Lung (tissue), 12 donors: Measurements from ENCODE around the gene ANKRD27. TPM values are rescaled to one million over a fixed set of nuclear protein-coding genes. Genes with fewer than 3 reads are reported as not detected.

ENCODE experiments used
- ATAC-seq: fragments of 200-7000 bp; cut with Tn5 transposase; one replicate; pipeline ENCODE4 v1.9.1; 2020; ENCODE audit warnings: moderate number of reproducible peaks; ENCODE audit not compliant: insufficient read depth, low FRiP score
- DNase-seq, 3 donors: peaks; one replicate each; pipeline ENCODE4 v3.0.0-alpha.2; 2013 to 2017
- H3K27ac ChIP-seq, 2 donors: one replicate each; pipeline ENCODE4 v1.5.1; 2013; ENCODE audit warnings: mild to moderate bottlenecking in 2 of 2, moderate library complexity in 2 of 2, control low read depth in 1 of 2, inconsistent platforms in 1 of 2, low read depth in 1 of 2, low read length in 1 of 2
- H3K27me3 ChIP-seq, 3 donors: one replicate each; pipeline ENCODE4 v1.5.1; 2013; ENCODE audit warnings: low read length in 2 of 3; ENCODE audit not compliant: control insufficient read depth in 3 of 3, insufficient read depth in 3 of 3
- H3K36me3 ChIP-seq, 4 donors: one replicate each; pipeline ENCODE4 v1.5.1; 2013; ENCODE audit warnings: low read length in 4 of 4, mild to moderate bottlenecking in 1 of 4, moderate library complexity in 1 of 4; ENCODE audit not compliant: control insufficient read depth in 4 of 4, insufficient read depth in 4 of 4
- H3K4me1 ChIP-seq, 5 donors: one replicate each; pipeline ENCODE4 v1.5.1; 2013; ENCODE audit warnings: low read length in 5 of 5, mild to moderate bottlenecking in 2 of 5, moderate library complexity in 1 of 5; ENCODE audit not compliant: control insufficient read depth in 5 of 5, insufficient read depth in 5 of 5
- H3K4me3 ChIP-seq: one replicate; pipeline ENCODE4 v1.5.1; 2013; ENCODE audit warnings: mild to moderate bottlenecking, control low read depth, moderate library complexity
- H3K9ac ChIP-seq, 2 donors: one replicate each; pipeline ENCODE4 v1.5.1; 2013; ENCODE audit warnings: low read length in 2 of 2, control low read depth in 1 of 2; ENCODE audit not compliant: insufficient read depth in 1 of 2
- H3K9me3 ChIP-seq, 4 donors: one replicate each; pipeline ENCODE4 v1.5.1; 2013; ENCODE audit warnings: low read length in 3 of 4, mild to moderate bottlenecking in 1 of 4, moderate library complexity in 1 of 4; ENCODE audit not compliant: control insufficient read depth in 4 of 4, insufficient read depth in 3 of 4
- WGBS, 2 donors: extraction: QIAGEN DNeasy Blood & Tissue Kit; methylation state at CpG; one replicate each; pipeline ENCODE4 v1.1.7; 2013; 5-methylcytosine and 5-hydroxymethylcytosine counted together
- polyA plus RNA-seq, 2 donors: library from polyadenylated mRNA; stranded (reverse); fragments of 200-250 nt; gene quantifications; one replicate each; pipeline ENCODE4 v1.2.1, GENCODE V29; 2013
- total RNA-seq, 2 donors: library from RNA; depleted of rRNA in 1 of 2; stranded (reverse); fragments of >200 nt in 1 of 2; gene quantifications; one replicate each; pipeline ENCODE4 v1.2.1, GENCODE V29; 2014 to 2021
- TF ChIP-seq, protein P1 (sequence below): IDR thresholded peaks from 2 replicates; pipeline ENCODE4 v1.5.1; 2012; ENCODE audit warnings: mild to moderate bottlenecking; ENCODE audit errors: control extremely low read depth, extremely low read depth
- donor health status: control.
- donor health status: control.
- donor health status: Bipolar disorder and iron deficiency.
- donor health status: healthy.
- donor health status: DM: yes; HTN: yes; CAD: no.

ANKRD27 gene
- total and polyA plus RNA-seq, 4 donors = 8.9 to 31.5 (median 22.5) TPM

DNA sequence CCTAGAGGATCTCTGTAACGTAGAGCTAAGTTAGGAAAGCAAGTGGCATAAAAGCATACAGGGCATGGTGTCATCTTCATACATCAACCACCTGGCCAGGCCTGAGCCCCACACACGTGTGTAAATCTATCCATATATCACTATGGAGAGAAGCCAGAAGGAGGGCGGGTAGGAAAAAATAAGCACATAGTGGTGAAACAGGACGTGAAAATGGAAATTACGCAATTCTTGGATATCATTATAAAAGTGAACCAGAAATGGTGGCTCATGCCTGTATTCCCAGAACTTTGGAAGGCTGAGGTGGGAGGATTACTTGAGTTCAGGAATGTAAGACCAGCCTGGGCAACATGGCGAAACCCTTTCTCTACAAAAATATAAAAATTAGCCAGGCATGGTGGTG, 50.6 kb downstream of the ANKRD27 start:
- Histone ChIP-seq H3K9me3 (peaks cover 0 to 3% (median 0%) of the 10 kb centered on the region in 4 donors), H3K9ac (no peak overlapping the region), H3K4me1 (no peaks in the 10 kb centered on the region), H3K36me3 (peaks cover 8 to 45% (median 20%) of the 10 kb centered on the region in 4 donors), H3K27ac (no peak overlapping the region), H3K27me3 (no peaks in the 10 kb centered on the region), H3K4me3 (no peak overlapping the region)
- no peak for DNase-seq
- no peak for ATAC-seq
- TF ChIP-seq, protein P1, sequence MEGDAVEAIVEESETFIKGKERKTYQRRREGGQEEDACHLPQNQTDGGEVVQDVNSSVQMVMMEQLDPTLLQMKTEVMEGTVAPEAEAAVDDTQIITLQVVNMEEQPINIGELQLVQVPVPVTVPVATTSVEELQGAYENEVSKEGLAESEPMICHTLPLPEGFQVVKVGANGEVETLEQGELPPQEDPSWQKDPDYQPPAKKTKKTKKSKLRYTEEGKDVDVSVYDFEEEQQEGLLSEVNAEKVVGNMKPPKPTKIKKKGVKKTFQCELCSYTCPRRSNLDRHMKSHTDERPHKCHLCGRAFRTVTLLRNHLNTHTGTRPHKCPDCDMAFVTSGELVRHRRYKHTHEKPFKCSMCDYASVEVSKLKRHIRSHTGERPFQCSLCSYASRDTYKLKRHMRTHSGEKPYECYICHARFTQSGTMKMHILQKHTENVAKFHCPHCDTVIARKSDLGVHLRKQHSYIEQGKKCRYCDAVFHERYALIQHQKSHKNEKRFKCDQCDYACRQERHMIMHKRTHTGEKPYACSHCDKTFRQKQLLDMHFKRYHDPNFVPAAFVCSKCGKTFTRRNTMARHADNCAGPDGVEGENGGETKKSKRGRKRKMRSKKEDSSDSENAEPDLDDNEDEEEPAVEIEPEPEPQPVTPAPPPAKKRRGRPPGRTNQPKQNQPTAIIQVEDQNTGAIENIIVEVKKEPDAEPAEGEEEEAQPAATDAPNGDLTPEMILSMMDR = no peak
- 71 to 81% methylated on average over 6 of the region's 6 CpGs for WGBS, 2 donors

DNA sequence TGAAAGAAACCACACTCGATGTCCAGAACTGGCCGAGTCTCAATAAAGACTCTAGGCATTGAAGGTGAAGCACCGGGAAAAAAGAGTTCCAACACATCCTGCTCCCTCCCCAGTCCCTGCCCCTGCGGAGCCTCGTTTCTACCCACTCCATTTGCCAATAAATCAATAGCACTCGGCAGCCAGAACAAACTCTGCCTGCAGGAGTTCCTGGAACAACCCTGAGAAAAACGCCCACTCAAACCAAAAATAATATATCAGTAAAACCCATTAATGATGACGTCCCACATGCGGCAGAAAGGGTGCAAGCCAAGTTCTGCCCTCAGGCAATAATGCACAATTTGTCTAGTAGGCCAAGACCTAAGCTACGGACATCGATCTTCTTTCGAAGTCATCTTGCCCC, 53.0 kb downstream of the ANKRD27 start:
- DNase-seq (no peak), ATAC-seq (no peak)
- Histone ChIP-seq H3K9ac (no peak overlapping the region), H3K4me3 (no peak overlapping the region), H3K36me3 (peaks cover 10 to 47% (median 25%) of the 10 kb centered on the region in 4 donors), H3K27me3 (no peaks in the 10 kb centered on the region), H3K27ac (no peak overlapping the region), H3K4me1 (no peaks in the 10 kb centered on the region), H3K9me3 (peaks cover 0 to 3% (median 0%) of the 10 kb centered on the region in 4 donors)
- WGBS, 2 donors = 83 to 86% methylated on average over 12 of the region's 12 CpGs
- TF ChIP-seq, protein P1 = no peak

DNA sequence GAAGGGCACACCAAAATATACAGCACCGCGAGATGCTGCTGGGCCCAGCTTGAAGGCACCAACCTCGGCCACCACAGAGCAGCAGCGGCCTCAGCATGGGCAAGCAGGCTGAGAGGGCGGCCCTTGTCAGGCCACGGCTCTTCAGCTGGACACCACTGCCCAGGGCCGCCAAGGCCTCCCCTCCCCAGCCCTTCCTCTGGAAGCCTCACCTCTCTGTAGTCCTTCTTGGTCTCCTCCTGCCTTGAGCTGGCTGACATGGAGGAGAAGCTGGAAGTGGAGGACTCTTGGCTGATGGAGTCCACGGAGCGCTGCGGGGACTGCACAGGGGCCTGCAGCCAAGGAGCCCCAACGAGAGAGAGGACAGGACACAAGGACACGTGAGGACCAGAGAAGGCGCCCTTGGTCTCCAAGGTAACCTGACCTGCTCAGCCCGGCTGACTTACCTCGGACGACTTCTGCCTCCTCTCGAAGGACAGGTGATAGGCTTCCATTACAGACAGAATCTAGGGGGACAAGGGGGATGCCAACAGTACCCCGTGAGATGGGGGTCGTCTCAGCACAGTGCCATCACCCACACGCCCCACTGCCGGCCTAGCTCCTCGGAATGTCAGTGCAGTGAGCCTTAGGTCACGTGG, 55.8 kb downstream of the ANKRD27 start:
- Histone ChIP-seq H3K36me3 (peaks cover 26 to 60% (median 38%) of the 10 kb centered on the region in 4 donors), H3K4me1 (no peaks in the 10 kb centered on the region), H3K27ac (no peak overlapping the region), H3K9me3 (no peaks in the 10 kb centered on the region), H3K9ac (no peak overlapping the region), H3K27me3 (no peaks in the 10 kb centered on the region), H3K4me3 (no peak overlapping the region)
- ATAC-seq (no peak), DNase-seq (no peak)
- 91 to 95% methylated on average over 23 of the region's 23 CpGs for WGBS, 2 donors
- TF ChIP-seq, protein P1 = no peak

DNA sequence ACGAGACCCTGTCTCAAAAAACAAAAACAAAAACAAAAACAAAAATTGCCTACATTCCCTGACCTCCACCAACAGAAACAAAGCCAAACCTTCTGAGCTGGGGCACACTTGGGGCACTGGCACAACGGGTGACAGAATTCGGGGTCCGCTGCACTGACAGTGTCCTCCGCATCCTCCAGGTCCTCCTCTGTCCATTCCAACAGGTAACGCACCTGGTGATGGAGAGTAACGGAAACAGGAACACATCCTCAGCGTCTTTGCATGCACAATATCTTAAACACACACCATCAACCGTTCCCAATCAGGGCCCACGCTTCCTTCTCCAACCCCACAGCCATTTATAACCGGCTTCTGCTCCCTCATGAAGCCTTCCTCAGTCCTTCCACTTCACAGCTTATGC, 59.4 kb downstream of the ANKRD27 start:
- H3K9me3 ChIP-seq = peaks cover 0 to 3% (median 0%) of the 10 kb centered on the region in 4 donors

More for the DNA sequence above, 59.4 kb downstream of the ANKRD27 start:
- Histone ChIP-seq H3K27me3 (no peaks in the 10 kb centered on the region), H3K27ac (no peak overlapping the region), H3K4me3 (no peak overlapping the region), H3K4me1 (no peaks in the 10 kb centered on the region), H3K36me3 (peaks cover 30 to 49% (median 42%) of the 10 kb centered on the region in 4 donors), H3K9ac (no peak overlapping the region)
- WGBS, 2 donors = 86% methylated on average over 11 of the region's 11 CpGs
- TF ChIP-seq, protein P1 = no peak
- ATAC-seq (no peak), DNase-seq (no peak)
